Cardiac muscle cell (in vitro differentiated cells and primary cell): ENCODE results near the gene SPATA9. TPM values are rescaled to one million over a fixed set of nuclear protein-coding genes. Genes with fewer than 3 reads are reported as not detected.
"Not testable (repeated sequence)": the region's sequence is repeated elsewhere in the genome, so short reads cannot be mapped to it uniquely, and the experiment has no call there.

ENCODE experiments used
- DNase-seq, 2 donors: peaks; one replicate each; pipeline versions ENCODE4 v3.0.0 to v3.0.0-alpha.2; 2010 to 2017; ENCODE audit warnings: low read depth in 1 of 2, low spot score in 1 of 2
- H3K27ac ChIP-seq: fragments of 200-600 bp; sonication (generic); 2 replicates; pipeline ENCODE4 v1.5.1; 2016
- H3K27me3 ChIP-seq: fragments of 200-600 bp; sonication (generic); 2 replicates; pipeline ENCODE4 v1.6.0; 2016; ENCODE audit warnings: control low read depth
- H3K36me3 ChIP-seq: fragments of 200-600 bp; sonication (generic); 2 replicates; pipeline ENCODE4 v1.5.1; 2016; ENCODE audit warnings: control low read depth
- H3K4me1 ChIP-seq: fragments of 200-600 bp; sonication (generic); 2 replicates; pipeline ENCODE4 v1.8.1; 2017; ENCODE audit warnings: low read depth, mild to moderate bottlenecking, mixed run types
- H3K4me3 ChIP-seq: fragments of 200-600 bp; sonication (generic); 2 replicates; pipeline ENCODE4 v1.5.1; 2016; ENCODE audit warnings: mild to moderate bottlenecking
- H3K9me3 ChIP-seq: fragments of 200-600 bp; sonication (generic); 2 replicates; pipeline ENCODE4 v1.5.1; 2017; ENCODE audit warnings: low read depth, mild to moderate bottlenecking, control low read depth
- CTCF ChIP-seq: IDR thresholded peaks from 2 replicates; pipeline ENCODE4 v1.5.1; 2012; ENCODE audit warnings: low read depth, mild to moderate bottlenecking, low read length
- polyA plus RNA-seq: library from polyadenylated mRNA; unstranded; fragments of >200 nt; fragmentation: Nextera tagmentation; extraction: Ambion mirVana; gene quantifications from 2 replicates; pipeline ENCODE4 v1.2.1, GENCODE V29; 2016
- total RNA-seq: library from RNA; depleted of rRNA; stranded (reverse); fragments of >200 nt; gene quantifications from 2 replicates; pipeline ENCODE4 v1.2.3, GENCODE V29; 2016

SPATA9 gene
- total and polyA plus RNA-seq, 2 experiments from 2014 or later, result 0.45 to 1.3 TPM

GRCh38 chr5:95649842-95650620, 32.8 kb downstream of the SPATA9 start:
- no peak for TF ChIP-seq CTCF
- H3K4me1 ChIP-seq, result peaks cover 13% of the 10 kb centered on the region

DNA sequence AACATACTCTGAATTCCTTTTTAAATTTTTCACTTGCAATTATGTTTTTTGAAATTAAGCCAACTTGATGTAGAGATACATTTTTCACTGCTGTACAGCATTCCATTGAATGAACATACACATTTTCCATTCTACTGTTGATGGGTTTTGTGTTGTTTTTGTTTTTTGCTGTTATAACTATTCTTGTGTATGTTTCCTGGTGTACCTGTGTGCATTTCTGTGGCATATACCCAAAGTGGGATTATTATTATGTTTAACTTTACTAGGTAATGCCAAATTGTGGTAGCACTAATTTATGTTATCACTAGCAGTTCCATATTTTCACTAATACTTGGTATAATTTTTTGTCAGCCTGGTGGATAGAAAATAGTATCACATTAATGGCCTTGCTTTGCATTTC, 33.5 kb downstream of the SPATA9 start:
- Histone ChIP-seq H3K4me1 (peaks cover 13% of the 10 kb centered on the region), H3K9me3 (no peaks in the 10 kb centered on the region), H3K36me3 (no peaks in the 10 kb centered on the region), H3K4me3 (no peak overlapping the region), H3K27me3 (no peaks in the 10 kb centered on the region), H3K27ac (no peak overlapping the region)
- DNase-seq, result no peak
- TF ChIP-seq CTCF, result no peak

More at GRCh38 chr5:95649842-95650620, 32.8 kb downstream of the SPATA9 start:
- H3K4me3 ChIP-seq, result no peak overlapping the region
- H3K27ac ChIP-seq, result no peak overlapping the region
- no peaks in the 10 kb centered on the region for H3K9me3 ChIP-seq
- H3K27me3 ChIP-seq, result no peaks in the 10 kb centered on the region
- no peaks in the 10 kb centered on the region for H3K36me3 ChIP-seq
- DNase-seq, result no peak

- peak; percentile 14 to 49 for DNase-seq
- peak overlapping the region; percentile 3 for H3K27ac ChIP-seq
- H3K9me3 ChIP-seq, result no peaks in the 10 kb centered on the region
These were observed 34.6 kb downstream of the SPATA9 start for GRCh38 chr5:95647886-95648860.

GRCh38 chr5:95646569-95647431, 36.0 kb downstream of the SPATA9 start, which contains the start of gene RFESD:
Gene RFESD, plus strand, starts transcription at chr5:95646777. Its CDS starts 5,495 bp downstream, at chr5:95652272.
- Histone ChIP-seq H3K27ac (peak within 1 kb of the TSS; percentile 30), H3K36me3 (no peaks in the 10 kb centered on the region), H3K4me3 (peak within 1 kb of the TSS; percentile 20), H3K27me3 (no peaks in the 10 kb centered on the region), H3K9me3 (no peaks in the 10 kb centered on the region), H3K4me1 (peaks cover 13% of the 10 kb centered on the region)
- DNase-seq, result peak; percentile 85 to 98
- TF ChIP-seq CTCF, result no peak

More at GRCh38 chr5:95647886-95648860, 34.6 kb downstream of the SPATA9 start:
- no peak for TF ChIP-seq CTCF
- no peaks in the 10 kb centered on the region for H3K36me3 ChIP-seq
- H3K4me1 ChIP-seq, result peaks cover 13% of the 10 kb centered on the region
- no peaks in the 10 kb centered on the region for H3K27me3 ChIP-seq
- no peak overlapping the region for H3K4me3 ChIP-seq

DNA sequence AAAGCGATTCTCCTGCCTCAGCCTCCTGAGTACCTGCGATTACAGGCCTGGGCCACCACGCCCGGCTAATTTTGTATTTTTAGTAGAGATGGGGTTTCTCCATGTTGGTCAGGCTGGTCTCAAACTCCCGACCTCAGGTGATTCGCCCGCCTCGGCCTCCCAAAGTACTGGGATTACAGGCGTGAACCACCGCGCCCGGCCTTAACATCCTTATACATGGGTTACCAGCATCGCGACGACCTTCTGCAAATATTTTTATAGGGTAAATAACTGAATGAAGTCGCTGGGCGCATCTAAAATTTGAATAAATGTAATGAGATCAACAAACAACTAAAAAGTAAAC, 36.6 kb downstream of the SPATA9 start:
- not testable (repeated sequence) for H3K36me3 ChIP-seq, H3K27me3 ChIP-seq, H3K9me3 ChIP-seq, H3K27ac ChIP-seq, DNase-seq, H3K4me3 ChIP-seq
- peaks cover 13% of the 10 kb centered on the region for H3K4me1 ChIP-seq
